ENCODE data around the gene TSC22D2. TPM values are rescaled to one million over a fixed set of nuclear protein-coding genes. Genes with fewer than 3 reads are reported as not detected.

Gene TSC22D2
- total RNA-seq, 3 donors from 2014 or later: 12.1 to 19.8 (median 16.5) TPM

DNA sequence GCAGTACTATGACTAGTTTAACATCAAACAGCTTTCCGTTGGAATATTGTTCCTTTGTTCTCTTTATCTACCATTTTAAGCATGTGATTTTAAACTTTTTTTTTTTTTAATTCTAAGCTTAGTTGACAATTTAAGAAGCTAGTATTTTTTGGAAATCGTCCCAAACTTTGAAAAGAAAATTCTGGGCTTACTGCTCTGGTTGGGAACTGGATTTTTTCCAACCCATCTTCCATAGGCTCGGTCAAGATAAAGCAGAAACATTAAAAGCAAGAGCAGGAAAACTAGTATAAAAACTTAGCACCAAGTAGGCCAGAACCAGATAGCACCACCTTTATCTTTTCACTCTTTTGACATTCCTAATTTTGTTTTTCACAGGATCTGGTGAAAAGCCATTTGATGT lies 49.9 kb downstream of the TSC22D2 start:
- Histone ChIP-seq H3K9me3 (no peaks in the 10 kb centered on the region), H3K4me3 (no peak overlapping the region), H3K27me3 (no peaks in the 10 kb centered on the region), H3K27ac (no peak overlapping the region), H3K4me1 (no peaks in the 10 kb centered on the region), H3K36me3 (no peaks in the 10 kb centered on the region)
- intact Hi-C loops (cut with DNase I; ENCODE audit: low total_unique reads): no loop called here
- TF ChIP-seq POLR2AphosphoS5 (IDR thresholded peaks at IDR 0.05) (no peak), CTCF (IDR thresholded peaks at IDR 0.05) (no peak), POLR2A (IDR thresholded peaks at IDR 0.05) (no peak)
- DNase-seq (ENCODE audit: low spot score in 2 of 2): no peak

- Histone ChIP-seq H3K27ac (no peak overlapping the region), H3K4me1 (no peaks in the 10 kb centered on the region), H3K4me3 (no peak overlapping the region), H3K9me3 (no peaks in the 10 kb centered on the region), H3K36me3 (no peaks in the 10 kb centered on the region), H3K27me3 (no peaks in the 10 kb centered on the region)
- DNase-seq (ENCODE audit: low spot score in 2 of 2): no peak
- intact Hi-C loops (cut with DNase I; ENCODE audit: low total_unique reads): no loop called here
- no peak for TF ChIP-seq CTCF (IDR thresholded peaks at IDR 0.05)
- no peak for TF ChIP-seq POLR2AphosphoS5 (IDR thresholded peaks at IDR 0.05)
- no peak for TF ChIP-seq POLR2A (IDR thresholded peaks at IDR 0.05)
These were observed 52.4 kb downstream of the TSC22D2 start for GRCh38 chr3:150460484-150460883.

DNA sequence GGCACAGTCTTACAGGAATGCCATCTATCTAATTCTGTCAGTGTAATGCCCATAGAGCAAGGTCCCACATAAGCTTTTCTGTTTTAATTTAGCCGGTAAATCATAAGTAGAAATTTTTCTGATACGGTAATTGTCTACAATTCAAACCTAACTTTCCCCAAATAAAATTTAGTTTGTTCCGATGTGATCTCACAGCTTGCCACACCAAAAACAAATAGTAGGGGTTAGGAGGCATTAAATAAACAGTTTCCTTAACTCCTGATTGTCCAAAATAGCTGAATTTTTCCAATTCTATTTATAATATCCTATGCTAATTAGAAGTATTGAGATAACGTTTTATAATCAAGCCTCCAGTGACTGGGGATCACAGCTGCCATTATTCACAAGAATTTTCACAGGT lies 53.3 kb downstream of the TSC22D2 start:
- H3K4me1 ChIP-seq: no peaks in the 10 kb centered on the region
- no peak overlapping the region for H3K4me3 ChIP-seq
- H3K36me3 ChIP-seq: no peaks in the 10 kb centered on the region
- TF ChIP-seq CTCF (IDR thresholded peaks at IDR 0.05) (no peak), POLR2AphosphoS5 (IDR thresholded peaks at IDR 0.05) (no peak)
- intact Hi-C loops (cut with DNase I; ENCODE audit: low total_unique reads): no loop called here
- no peak overlapping the region for H3K27ac ChIP-seq
- no peaks in the 10 kb centered on the region for H3K27me3 ChIP-seq
- DNase-seq (ENCODE audit: low spot score in 2 of 2): no peak
- H3K9me3 ChIP-seq: no peaks in the 10 kb centered on the region

DNA sequence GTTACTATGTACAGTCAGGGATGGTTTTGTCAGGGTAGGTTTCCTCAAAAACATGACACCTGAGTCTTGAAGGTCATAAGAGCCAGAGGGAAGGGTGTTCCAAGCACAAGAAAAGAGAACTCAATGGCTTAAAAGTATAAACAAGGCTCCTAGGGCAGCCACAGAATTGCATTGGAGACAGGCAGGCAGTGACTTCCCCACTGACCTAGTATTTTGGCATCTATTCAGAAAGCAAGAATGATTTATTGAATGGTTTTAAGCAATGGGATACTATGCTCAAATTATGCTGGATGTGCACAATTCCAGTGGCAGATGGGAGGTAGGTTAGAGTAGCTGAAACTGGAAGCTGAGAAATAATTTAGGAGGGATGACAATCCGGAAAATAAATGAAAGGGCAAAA lies 54.0 kb downstream of the TSC22D2 start:
- intact Hi-C loops (cut with DNase I; ENCODE audit: low total_unique reads): no loop called here
- H3K36me3 ChIP-seq: no peaks in the 10 kb centered on the region
- H3K4me1 ChIP-seq: no peaks in the 10 kb centered on the region
- no peaks in the 10 kb centered on the region for H3K9me3 ChIP-seq
- DNase-seq (ENCODE audit: low spot score in 2 of 2): no peak
- TF ChIP-seq POLR2A (IDR thresholded peaks at IDR 0.05) (no peak), CTCF (IDR thresholded peaks at IDR 0.05) (no peak), POLR2AphosphoS5 (IDR thresholded peaks at IDR 0.05) (no peak)
- no peak overlapping the region for H3K27ac ChIP-seq
- H3K4me3 ChIP-seq: no peak overlapping the region
- no peaks in the 10 kb centered on the region for H3K27me3 ChIP-seq

DNA sequence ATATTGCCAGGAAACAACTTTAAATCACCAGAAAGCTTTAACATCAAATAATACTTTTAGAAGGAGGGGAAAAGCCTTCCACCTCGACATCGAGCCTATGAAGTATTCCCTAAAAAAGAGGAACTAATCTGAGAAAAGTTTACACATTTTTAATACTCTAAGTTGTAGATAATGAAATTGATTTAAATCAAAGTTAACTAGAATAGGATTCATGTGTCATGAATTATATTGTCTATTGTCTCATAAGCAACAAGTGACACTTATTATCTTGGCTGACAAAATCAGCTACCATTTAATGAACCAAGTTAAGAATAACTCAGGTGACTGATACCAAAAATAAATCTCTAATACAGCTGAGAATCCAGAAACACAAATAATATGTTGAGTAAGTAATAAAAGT lies 56.6 kb downstream of the TSC22D2 start:
- Histone ChIP-seq H3K36me3 (no peaks in the 10 kb centered on the region), H3K4me1 (peaks cover 0 to under 1% of the 10 kb centered on the region in 2 donors), H3K27me3 (no peaks in the 10 kb centered on the region), H3K4me3 (no peak overlapping the region), H3K9me3 (no peaks in the 10 kb centered on the region), H3K27ac (no peak overlapping the region)
- intact Hi-C loops (cut with DNase I; ENCODE audit: low total_unique reads): no loop called here
- DNase-seq (ENCODE audit: low spot score in 2 of 2): no peak
- TF ChIP-seq POLR2AphosphoS5 (IDR thresholded peaks at IDR 0.05) (no peak), POLR2A (IDR thresholded peaks at IDR 0.05) (no peak), CTCF (IDR thresholded peaks at IDR 0.05) (no peak)

All from breast epithelium (tissue), 4 donors.